ENCODE data around the gene KATNAL2. TPM values are rescaled to one million over a fixed set of nuclear protein-coding genes. Genes with fewer than 3 reads are reported as not detected.

KATNAL2 gene
- total RNA-seq: 0.89 and 1.6 TPM in 2 replicates

GRCh38 chr18:46917108-46917802, at the start of gene KATNAL2, which contains the start of gene PIAS2:
TSS of gene KATNAL2 (plus strand) at chr18:46917602. CDS start at chr18:46946873, 29,271 bp downstream.
TSS of gene PIAS2 (minus strand) at chr18:46917507. CDS start at chr18:46917345, 162 bp downstream.

GRCh38 chr18:47035156-47035671, 117.8 kb downstream of the KATNAL2 start, which contains the start of gene ELOA2:
TSS of gene ELOA2 (minus strand) at chr18:47035621. CDS start at chr18:47035264, 357 bp downstream.

GRCh38 chr18:47150029-47150823, 232.8 kb downstream of the KATNAL2 start, which contains the start of gene HDHD2:
TSS of gene HDHD2 (minus strand) at chr18:47150500. CDS start at chr18:47136439, 14,061 bp downstream.

Other genes starting within 250 kb of the KATNAL2 start
- gene ST8SIA5, start 160.5 kb upstream of the KATNAL2 start, total RNA-seq: not detected in 2 replicates
- 21.4 and 26.2 TPM in 2 replicates for gene PIAS2, start 95 bp upstream of the KATNAL2 start, total RNA-seq
- under 0.01 TPM in 1 of 2 replicates, not detected in the other for gene ELOA2, start 118.0 kb downstream of the KATNAL2 start, total RNA-seq
- 21.4 and 29.8 TPM in 2 replicates for gene HDHD2, start 232.9 kb downstream of the KATNAL2 start, total RNA-seq